HG03045 (cell line): ENCODE measurements around the gene SNTB2.

Experiments used
- ATAC-seq: cut with Tn5 transposase; IDR thresholded peaks from one replicate; pipeline ENCODE4 v1.9.1; 2021; ENCODE audit warnings: mild to moderate bottlenecking, moderate library complexity; ENCODE audit not compliant: unreplicated experiment

The SNTB2 gene

DNA sequence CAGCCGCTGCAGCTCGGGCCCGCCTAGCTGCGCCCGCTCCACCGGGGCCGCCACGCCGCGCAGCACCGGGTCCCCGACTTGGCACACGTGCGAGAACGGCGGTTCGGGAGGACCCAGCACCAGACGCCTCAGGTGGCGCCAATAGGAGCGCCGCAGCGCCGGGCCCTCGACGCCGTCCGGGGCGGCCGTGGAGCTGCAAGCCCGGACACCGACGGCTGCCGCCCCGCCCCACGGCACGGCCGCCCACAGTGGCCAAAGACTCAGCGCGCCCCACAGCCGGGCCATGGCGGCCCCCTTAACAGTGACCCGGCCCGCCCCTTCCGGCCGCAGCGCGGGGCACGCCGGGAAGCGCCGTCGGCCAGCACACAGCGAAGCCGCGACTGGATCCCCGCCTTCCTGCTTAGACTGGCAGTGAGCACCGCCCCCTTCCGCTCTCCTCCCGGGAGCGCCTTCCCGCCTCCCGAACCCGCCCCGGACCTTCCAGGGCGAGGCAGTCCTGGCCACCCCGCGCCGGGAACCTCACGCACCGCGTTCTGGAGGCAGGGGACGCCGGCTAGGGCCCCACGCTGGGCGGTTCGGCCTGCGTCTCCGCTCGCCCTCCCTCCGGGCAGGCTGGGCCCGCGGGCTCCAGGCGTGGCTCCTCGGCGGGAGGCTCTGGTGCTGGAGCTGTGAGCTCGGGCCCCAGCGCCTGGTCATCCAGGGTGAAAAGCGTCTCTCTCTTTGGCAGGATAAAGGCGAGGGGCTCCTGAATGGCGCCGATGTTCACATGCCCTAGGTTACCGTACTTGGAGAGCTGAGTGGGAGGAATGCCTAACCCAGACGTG lies 143.5 kb downstream of the SNTB2 start, which contains the start of gene PDF:
Gene PDF, minus strand, starts transcription at position 303 of the 824 bp plus-strand sequence. Its CDS starts 18 bp downstream, at position 285.
- ATAC-seq: peak; percentile 90

DNA sequence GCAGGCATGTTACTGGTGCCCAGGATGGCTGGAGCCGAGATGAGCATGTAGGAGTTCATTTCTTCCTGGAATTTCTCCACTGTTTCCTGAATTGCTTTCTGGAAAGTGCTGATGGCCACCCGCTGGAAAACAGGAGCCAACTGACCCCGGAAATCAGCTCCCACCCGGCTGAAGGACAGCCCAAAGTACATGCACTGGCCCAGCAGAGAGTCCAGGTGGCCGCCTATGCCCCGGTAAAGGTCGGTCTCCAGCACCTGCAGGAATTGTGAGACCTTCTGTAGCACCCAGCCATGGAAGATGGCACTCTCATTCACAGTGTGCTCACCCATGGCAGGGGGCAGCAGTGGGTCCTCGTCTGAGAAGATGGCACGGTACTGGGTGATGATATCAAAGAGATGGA lies 147.7 kb downstream of the SNTB2 start:
- no peak for ATAC-seq

DNA sequence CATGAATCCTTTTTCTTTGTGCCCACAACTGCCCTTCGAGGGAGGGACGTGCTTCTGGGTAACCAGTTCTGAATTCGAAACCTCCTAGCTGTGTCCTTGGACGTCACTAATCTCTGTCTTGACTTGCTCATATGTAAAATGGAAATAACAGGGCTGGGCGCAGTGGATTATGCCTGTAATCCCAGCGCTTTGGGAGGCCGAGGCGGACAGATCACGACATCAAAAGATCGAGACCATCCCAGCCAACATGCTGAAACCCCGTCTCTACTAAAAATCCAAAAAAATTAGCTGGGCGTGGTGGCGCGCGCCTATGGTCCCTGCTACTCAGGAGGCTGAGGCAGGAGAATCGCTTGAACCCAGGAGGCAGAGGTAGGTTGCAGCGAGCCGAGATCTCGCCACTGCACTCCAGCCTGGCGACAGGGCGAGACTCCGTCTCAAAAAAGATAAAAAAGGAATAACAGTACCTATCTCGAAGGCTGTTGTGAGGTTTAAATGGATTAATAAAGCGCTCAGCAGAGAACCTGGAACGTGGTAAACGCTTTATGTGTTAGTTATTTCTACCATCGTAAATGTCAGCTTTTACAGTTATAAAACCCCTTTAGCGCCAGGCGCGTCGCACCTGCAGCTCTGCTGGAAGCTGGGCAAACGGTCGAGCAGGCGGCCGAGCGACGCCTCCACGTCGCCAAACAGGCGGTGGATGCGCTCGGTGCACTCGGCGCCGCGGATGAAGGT lies 151.8 kb downstream of the SNTB2 start:
- ATAC-seq: no peak

DNA sequence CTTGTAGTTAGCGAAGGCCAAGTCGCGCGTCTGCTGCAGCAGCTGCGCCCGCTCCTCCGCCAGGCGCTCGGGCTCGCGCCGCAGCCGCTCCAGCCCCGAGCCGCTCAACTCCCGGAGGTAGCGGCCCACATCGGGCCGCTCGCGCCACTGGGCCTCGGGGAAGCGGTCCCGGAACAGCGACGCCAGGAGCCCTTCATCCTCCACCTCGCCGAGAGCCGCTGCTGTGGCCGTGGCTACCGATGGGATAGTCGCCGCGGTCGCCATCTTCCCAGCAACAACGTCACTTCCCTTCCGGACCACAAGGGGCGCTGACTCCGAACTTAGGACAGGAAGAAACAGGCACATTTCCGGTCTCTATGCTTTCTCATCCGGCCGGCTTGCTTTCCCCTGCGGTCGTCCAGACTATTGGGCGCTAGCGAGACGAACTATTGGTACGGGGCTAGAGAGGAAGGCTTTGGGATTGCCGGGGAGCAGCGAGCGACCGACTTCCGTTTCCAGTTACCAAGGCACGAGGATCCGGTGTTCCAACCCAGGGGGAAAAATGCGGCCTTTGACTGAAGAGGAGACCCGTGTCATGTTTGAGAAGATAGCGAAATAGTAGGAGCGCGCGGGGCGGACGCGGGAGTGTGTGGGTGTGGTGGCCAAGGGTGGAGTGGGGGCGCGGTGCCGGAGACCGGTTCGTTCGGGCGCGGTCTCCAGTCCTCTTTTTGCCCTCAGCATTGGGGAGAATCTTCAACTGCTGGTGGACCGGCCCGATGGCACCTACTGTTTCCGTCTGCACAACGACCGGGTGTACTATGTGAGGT lies 152.5 kb downstream of the SNTB2 start, which contains the start of the genes COG8 and NIP7:
Gene COG8, minus strand, starts transcription at position 276 of the 806 bp plus-strand sequence. Its CDS starts 12 bp downstream, at position 264.
Gene NIP7, plus strand, starts transcription at position 484 of the 806 bp plus-strand sequence. Its CDS starts 58 bp downstream, at position 542.
- ATAC-seq: peak; percentile 90

DNA sequence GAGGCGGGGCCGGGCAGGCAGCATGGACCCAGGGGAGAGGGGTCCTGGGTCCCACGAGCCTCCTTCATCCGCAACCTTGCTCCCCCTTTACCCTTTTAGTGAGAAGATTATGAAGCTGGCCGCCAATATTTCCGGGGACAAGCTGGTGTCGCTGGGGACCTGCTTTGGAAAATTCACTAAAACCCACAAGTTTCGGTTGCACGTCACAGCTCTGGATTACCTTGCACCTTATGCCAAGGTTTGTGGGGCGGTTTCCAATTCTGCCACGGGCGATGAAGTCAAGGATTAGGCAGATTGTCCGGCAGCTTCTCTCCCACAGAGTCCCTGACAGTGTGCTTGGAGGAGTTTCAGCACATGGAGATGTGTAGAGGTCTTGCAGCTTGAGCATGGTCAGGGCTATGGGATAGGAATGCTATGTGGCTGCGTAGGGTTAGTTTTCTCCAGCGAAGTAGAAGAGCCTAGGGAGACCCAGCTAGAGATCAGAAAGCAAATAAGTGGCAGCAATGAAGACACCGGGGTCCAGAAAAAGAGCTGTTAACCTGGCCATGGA lies 153.2 kb downstream of the SNTB2 start:
- peak; percentile 7 for ATAC-seq

DNA sequence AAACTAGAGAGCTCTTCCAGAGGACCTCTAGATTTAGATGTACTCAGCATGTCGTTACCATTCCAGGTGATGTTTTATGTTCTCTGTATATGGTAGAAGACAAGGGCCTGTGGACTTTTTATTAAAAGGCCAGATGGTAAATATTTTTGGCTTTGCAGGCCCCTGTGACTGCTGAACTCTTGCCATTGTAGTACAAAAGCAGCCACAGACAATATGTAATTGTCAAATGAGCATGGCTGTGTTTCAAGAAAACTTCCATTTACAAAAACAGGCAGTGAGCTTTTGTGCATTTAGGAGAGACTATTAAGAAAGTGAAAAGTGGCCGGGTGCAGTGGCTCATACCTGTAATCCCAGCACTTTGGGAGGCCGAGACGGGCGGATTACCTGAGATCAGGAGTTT lies 157.2 kb downstream of the SNTB2 start:
- no peak for ATAC-seq

DNA sequence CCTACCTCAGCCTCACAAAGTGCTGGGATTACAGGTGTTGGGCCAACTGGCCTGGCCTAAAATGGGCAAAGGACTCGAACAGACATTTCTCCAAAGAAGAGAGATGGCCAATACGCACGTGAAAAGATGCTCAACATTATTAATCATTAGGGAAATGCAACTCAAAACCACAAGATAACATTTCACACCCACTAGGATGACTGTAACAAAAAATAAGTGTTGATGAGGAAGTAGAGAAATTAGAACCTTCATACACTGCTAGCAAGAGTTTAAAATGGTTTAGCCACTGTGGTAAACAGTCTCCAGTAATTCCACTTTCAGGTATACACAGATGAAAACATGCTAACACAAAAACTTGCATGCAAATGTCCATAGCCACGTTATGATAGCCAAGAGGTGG lies 159.0 kb downstream of the SNTB2 start:
- ATAC-seq: no peak

DNA sequence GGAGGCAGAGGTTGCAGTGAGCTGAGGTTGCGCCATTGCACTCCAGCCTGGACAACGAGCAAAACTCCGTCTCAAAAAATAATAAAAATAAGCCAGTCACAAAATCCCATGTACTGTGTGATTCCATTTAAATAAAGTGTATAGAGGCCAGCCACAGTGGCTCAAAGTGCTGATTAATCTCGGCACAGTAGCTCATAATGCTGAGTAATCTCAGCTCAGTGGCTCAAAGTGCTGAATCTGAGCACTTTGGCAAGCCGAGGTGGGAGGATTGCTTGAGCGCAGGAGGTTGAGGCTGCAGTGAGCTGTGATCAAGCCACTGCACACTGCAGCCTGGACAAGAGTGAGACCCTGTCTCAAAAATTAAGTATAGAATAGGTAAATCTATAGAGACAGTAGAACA lies 159.7 kb downstream of the SNTB2 start:
- no peak for ATAC-seq

DNA sequence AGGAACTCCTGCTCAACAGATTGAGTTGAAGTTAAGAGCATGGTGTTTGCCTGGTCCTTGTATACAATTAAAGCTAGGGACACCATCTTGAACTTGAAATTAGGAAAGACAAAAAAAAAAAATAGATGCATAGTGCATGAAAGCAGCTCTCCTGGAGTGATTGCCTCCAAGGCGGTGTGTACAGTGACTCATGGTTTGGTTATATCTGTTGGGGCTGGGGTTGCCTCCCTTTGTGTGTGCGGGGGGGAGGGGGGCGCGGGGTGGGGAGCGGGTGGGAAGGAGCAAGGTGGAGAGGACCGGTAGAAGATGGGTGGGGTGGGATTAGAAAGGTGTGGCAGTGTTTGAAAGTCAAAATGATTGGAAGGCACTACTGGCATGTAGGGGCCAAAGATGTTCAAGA lies 161.3 kb downstream of the SNTB2 start:
- no peak for ATAC-seq

DNA sequence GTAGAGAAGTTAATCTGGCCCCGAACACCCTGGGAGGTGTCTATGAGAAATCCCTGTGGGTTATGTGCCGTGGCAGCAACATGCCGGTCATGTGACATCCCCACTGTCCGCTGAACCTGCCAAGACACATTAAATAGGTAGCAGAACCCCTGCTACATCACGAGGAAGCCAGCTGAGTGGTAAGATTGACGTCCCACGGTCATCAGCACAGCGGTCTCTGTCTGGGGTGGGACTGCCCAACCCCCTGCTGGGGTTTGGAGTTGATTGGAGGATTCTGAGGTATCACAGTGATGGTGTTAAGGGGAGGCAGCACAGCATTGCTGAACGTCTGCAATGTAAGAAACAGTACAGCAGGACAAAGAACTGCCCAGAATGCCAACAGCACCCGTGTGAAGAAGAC lies 162.6 kb downstream of the SNTB2 start:
- ATAC-seq: no peak

DNA sequence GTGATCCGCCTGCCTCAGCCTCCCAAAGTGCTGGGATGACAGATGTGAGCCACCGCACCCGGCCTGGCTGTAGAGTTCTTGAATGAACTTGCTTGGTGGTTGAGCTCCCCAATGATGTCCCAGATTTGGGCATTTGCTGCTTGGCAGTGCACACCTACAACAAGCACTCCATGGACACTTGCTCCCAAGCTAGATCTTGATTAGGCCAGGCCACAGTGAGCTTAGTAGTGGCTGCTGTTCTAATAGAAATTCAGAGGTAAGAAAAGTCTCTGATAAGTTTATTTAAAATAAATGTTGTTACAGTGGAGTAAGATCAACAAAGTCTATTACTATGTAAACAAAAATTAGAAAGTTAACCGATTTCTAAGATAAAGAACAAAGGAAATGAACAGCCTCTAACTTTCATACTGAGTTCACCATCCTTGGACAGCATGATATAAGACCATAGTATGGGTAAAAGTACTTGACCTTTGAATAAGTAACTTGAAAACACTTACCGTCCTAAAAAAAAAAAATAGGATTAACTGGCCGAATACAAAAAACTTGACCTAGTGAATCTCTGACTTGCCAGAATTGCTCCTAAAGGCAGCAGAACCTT lies 163.7 kb downstream of the SNTB2 start:
- no peak for ATAC-seq

DNA sequence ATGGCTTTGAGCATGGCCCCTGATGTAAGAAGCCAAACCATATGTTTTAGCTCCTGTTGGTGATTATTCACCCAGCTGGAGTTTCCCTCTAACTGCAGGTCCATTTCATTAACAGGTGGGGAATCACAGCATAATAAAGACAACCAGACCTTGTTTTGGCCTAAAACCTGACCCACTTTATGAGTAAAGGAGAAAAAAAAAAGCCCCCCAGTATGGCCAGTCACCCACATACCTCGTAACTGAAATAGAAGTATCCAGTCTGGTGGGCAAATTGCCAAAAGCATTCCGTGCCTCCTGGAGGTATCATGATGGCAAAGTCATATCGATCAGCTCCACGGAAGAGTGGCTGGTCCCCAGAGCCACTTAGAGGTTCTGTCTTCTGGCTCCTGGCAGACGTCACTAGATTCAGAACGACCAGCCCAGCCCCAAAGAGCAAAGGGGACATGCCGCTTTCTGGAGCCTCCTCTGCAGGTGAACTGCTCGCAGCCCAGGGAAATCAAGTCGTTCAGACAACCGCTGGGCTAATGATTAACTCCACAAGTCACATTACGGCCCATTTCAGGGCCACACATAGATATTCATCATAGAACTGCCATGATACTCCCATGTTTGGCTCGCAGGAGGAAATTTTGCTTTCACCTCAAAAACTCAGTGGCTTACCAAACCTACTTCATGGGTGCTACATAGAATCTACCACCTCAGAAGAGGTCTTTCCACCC lies 164.5 kb downstream of the SNTB2 start, which contains the start of gene TMED6:
Gene TMED6, minus strand, starts transcription at position 478 of the 719 bp plus-strand sequence. Its CDS starts 33 bp downstream, at position 445.
- ATAC-seq: no peak
